ENCODE data around the gene ARRDC2. TPM values are rescaled to one million over a fixed set of nuclear protein-coding genes. Genes with fewer than 3 reads are reported as not detected.

Gene ARRDC2
- total and polyA plus RNA-seq, 10 donors, result 46.0 to 70.4 (median 56.1) TPM

DNA sequence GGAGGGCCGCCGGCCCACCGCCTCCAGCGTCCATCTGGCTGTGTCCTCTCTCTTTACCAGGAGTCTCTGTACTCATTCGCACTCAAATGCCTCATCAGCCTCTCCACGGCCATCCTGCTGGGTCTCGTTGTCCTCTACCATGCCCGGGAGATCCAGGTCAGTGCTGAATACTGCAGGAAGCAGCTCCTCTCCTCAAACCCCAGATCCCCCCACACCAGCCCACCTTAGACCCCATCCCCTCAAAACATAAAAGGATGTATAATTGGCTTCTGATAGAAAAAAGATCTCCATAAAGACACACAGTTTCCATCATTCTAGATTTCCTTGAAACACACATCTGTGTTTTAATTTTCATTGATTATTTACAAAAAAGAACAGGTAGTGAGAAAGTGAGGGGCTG lies 32.9 kb upstream of the ARRDC2 start:
- TF ChIP-seq, protein P1, sequence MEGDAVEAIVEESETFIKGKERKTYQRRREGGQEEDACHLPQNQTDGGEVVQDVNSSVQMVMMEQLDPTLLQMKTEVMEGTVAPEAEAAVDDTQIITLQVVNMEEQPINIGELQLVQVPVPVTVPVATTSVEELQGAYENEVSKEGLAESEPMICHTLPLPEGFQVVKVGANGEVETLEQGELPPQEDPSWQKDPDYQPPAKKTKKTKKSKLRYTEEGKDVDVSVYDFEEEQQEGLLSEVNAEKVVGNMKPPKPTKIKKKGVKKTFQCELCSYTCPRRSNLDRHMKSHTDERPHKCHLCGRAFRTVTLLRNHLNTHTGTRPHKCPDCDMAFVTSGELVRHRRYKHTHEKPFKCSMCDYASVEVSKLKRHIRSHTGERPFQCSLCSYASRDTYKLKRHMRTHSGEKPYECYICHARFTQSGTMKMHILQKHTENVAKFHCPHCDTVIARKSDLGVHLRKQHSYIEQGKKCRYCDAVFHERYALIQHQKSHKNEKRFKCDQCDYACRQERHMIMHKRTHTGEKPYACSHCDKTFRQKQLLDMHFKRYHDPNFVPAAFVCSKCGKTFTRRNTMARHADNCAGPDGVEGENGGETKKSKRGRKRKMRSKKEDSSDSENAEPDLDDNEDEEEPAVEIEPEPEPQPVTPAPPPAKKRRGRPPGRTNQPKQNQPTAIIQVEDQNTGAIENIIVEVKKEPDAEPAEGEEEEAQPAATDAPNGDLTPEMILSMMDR (IDR thresholded peaks at IDR 0.05 in 8 of 11, conservative IDR thresholded peaks at IDR 0.05 in 3 of 11), result no peak
- no peak for TF ChIP-seq POLR2AphosphoS5 (IDR thresholded peaks at IDR 0.05)
- TF ChIP-seq POLR2A (IDR thresholded peaks at IDR 0.05), result no peak
- H3K36me3 ChIP-seq, result no peaks in the 10 kb centered on the region
- no peak overlapping the region for H3K27ac ChIP-seq
- no peak for DNase-seq
- intact Hi-C loops (cut with DNase I; ENCODE audit: low total_unique reads), result no loop called here
- WGBS, 5 donors, result 83 to 100% (median 93%) methylated on average over 2 to 8 of the region's 8 CpGs
- no peaks in the 10 kb centered on the region for H3K9me3 ChIP-seq
- H3K4me3 ChIP-seq, result no peak overlapping the region
- peaks cover 0 to 8% (median 4%) of the 10 kb centered on the region in 6 donors for H3K4me1 ChIP-seq
- H3K27me3 ChIP-seq (replicated peaks in 1 of 7), result no peaks in the 10 kb centered on the region

DNA sequence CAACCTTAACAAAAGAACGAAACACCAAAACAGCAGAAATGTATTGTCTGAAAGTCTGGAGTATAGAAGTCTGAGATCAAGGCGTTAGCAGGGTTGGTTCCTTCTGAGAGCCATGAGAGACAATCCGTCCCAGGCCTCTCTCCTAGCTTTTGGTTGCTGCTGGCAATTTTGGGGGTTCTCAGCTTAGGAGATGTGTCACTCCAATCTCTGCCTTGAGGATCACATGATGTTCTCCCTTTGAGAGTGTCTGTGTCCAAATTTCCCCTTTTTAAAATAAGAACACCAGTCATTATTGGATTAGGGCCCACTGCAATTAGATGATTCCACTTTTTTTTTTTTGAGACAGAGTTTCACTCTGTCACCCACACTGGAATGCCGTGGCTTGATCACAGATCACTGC lies 30.9 kb upstream of the ARRDC2 start:
- no peak for DNase-seq

GRCh38 chr19:17977488-17977887 lies 30.5 kb upstream of the ARRDC2 start:
- Histone ChIP-seq H3K27ac (no peak overlapping the region), H3K4me3 (no peak overlapping the region), H3K36me3 (no peaks in the 10 kb centered on the region), H3K9me3 (no peaks in the 10 kb centered on the region), H3K27me3 (replicated peaks in 1 of 7) (peaks cover 0 to 11% (median 0%) of the 10 kb centered on the region in 7 donors), H3K4me1 (peaks cover 0 to 16% (median 4%) of the 10 kb centered on the region in 6 donors)
- whole genome bisulfite sequencing, 5 donors, result 73 to 86% (median 79%) methylated on average over 7 of the region's 7 CpGs
- DNase-seq, result no peak
- intact Hi-C loops (cut with DNase I; ENCODE audit: low total_unique reads), result no loop called here
- TF ChIP-seq POLR2AphosphoS5 (IDR thresholded peaks at IDR 0.05) (no peak), POLR2A (IDR thresholded peaks at IDR 0.05) (no peak)
- TF ChIP-seq, protein P1 (IDR thresholded peaks at IDR 0.05 in 8 of 11, conservative IDR thresholded peaks at IDR 0.05 in 3 of 11), result no peak

More for the DNA sequence above, 30.9 kb upstream of the ARRDC2 start:
- Histone ChIP-seq H3K4me1 (peaks cover 0 to 16% (median 4%) of the 10 kb centered on the region in 6 donors), H3K27ac (no peak overlapping the region), H3K9me3 (no peaks in the 10 kb centered on the region), H3K27me3 (replicated peaks in 1 of 7) (peaks cover 0 to 7% (median 0%) of the 10 kb centered on the region in 7 donors), H3K4me3 (no peak overlapping the region), H3K36me3 (no peaks in the 10 kb centered on the region)
- intact Hi-C loops (cut with DNase I; ENCODE audit: low total_unique reads), result no loop called here
- TF ChIP-seq POLR2AphosphoS5 (IDR thresholded peaks at IDR 0.05), result no peak
- no peak for TF ChIP-seq POLR2A (IDR thresholded peaks at IDR 0.05)
- TF ChIP-seq, protein P1 (IDR thresholded peaks at IDR 0.05 in 8 of 11, conservative IDR thresholded peaks at IDR 0.05 in 3 of 11), result no peak
- WGBS, 5 donors, result 81 to 89% (median 83%) methylated on average over 4 of the region's 4 CpGs

GRCh38 chr19:17981611-17982010 lies 26.4 kb upstream of the ARRDC2 start:
- intact Hi-C loops (cut with DNase I; ENCODE audit: low total_unique reads), result no loop called here
- WGBS, 5 donors, result 90 to 95% (median 93%) methylated on average over 38 of the region's 38 CpGs

More at GRCh38 chr19:17981611-17982010, 26.4 kb upstream of the ARRDC2 start:
- Histone ChIP-seq H3K4me1 (peaks cover 0 to 16% (median 4%) of the 10 kb centered on the region in 6 donors), H3K27me3 (replicated peaks in 1 of 7) (peaks cover 0 to 32% (median 0%) of the 10 kb centered on the region in 7 donors), H3K4me3 (no peak overlapping the region), H3K9me3 (no peaks in the 10 kb centered on the region), H3K27ac (no peak overlapping the region), H3K36me3 (no peaks in the 10 kb centered on the region)
- TF ChIP-seq, protein P1 (IDR thresholded peaks at IDR 0.05 in 8 of 11, conservative IDR thresholded peaks at IDR 0.05 in 3 of 11), result no peak
- no peak for TF ChIP-seq POLR2A (IDR thresholded peaks at IDR 0.05)
- TF ChIP-seq POLR2AphosphoS5 (IDR thresholded peaks at IDR 0.05), result no peak
- no peak for DNase-seq

Data from spleen (tissue), 11 donors.